Prostate gland (tissue), 2 donors: ENCODE results near the gene RPL7L1. TPM values are rescaled to one million over a fixed set of nuclear protein-coding genes. Genes with fewer than 3 reads are reported as not detected.
A peak's percentile ranks its signal among the peaks of the same experiment; 100 is the strongest.

ENCODE experiments used
- DNase-seq: peaks from one replicate; pipeline ENCODE4 v3.0.0-alpha.2; 2019; ENCODE audit warnings: low spot score
- H3K27ac ChIP-seq, 2 donors: fragments of 200-600 bp; sonication (generic); 2 replicates each; pipeline ENCODE4 v1.5.1; 2017 to 2019
- H3K27me3 ChIP-seq: fragments of 200-600 bp; sonication (generic); replicated peaks from 2 replicates; pipeline ENCODE4 v1.5.1; 2019; ENCODE audit not compliant: insufficient read depth
- H3K36me3 ChIP-seq, 2 donors: fragments of 200-600 bp; sonication (generic); 1 replicate in 1 of 2; 2 replicates in 1 of 2; pipeline versions ENCODE4 v1.5.1 to v1.8.1; 2017 to 2019
- H3K4me1 ChIP-seq: fragments of 200-600 bp; sonication (generic); replicated peaks from 2 replicates; pipeline ENCODE4 v1.5.1; 2019
- H3K4me3 ChIP-seq, 2 donors: fragments of 200-600 bp; sonication (generic); 2 replicates each; pipeline ENCODE4 v1.5.1; 2017 to 2019
- H3K9me3 ChIP-seq: fragments of 200-600 bp; sonication (generic); 2 replicates; pipeline ENCODE4 v1.5.1; 2017
- POLR2A ChIP-seq: fragments of 450-650 bp; IDR thresholded peaks from one replicate; pipeline ENCODE4 v1.6.1; 2016; ENCODE audit warnings: antibody characterized with exemption, mild to moderate bottlenecking
- POLR2AphosphoS5 ChIP-seq: sonication (generic); formaldehyde crosslinking; IDR thresholded peaks from one replicate; pipeline ENCODE4 v1.6.1; 2017; ENCODE audit warnings: antibody characterized with exemption
- WGBS: methylation state at CpG from one replicate; pipeline ENCODE4 v1.1.5; 2018; 5-methylcytosine and 5-hydroxymethylcytosine counted together
- intact Hi-C: fragments of 100-400 bp; cut with DNase I; formaldehyde crosslinking; loops from one replicate; pipeline ENCODE4 v1.14.2; 2022
- total RNA-seq, 2 donors: library from RNA; depleted of rRNA; stranded (reverse); fragments of >200 nt; gene quantifications; one replicate each; pipeline ENCODE4 v1.1.0, GENCODE V29; 2016
- TF ChIP-seq, protein P1 (sequence below), 4 experiments: fragments of 200-600 bp in 2 of 4; fragments of 450-650 bp in 2 of 4; sonication (generic) in 2 of 4; IDR thresholded peaks; 1 replicate in 3 of 4; 2 replicates in 1 of 4; pipeline ENCODE4 v1.5.1; 2016 to 2019; ENCODE audit warnings: antibody characterized with exemption in 4 of 4, mild to moderate bottlenecking in 2 of 4, moderate library complexity in 2 of 4

The RPL7L1 gene
- 10 to 100 TPM; 79.0 to 79.8 TPM for total RNA-seq

DNA sequence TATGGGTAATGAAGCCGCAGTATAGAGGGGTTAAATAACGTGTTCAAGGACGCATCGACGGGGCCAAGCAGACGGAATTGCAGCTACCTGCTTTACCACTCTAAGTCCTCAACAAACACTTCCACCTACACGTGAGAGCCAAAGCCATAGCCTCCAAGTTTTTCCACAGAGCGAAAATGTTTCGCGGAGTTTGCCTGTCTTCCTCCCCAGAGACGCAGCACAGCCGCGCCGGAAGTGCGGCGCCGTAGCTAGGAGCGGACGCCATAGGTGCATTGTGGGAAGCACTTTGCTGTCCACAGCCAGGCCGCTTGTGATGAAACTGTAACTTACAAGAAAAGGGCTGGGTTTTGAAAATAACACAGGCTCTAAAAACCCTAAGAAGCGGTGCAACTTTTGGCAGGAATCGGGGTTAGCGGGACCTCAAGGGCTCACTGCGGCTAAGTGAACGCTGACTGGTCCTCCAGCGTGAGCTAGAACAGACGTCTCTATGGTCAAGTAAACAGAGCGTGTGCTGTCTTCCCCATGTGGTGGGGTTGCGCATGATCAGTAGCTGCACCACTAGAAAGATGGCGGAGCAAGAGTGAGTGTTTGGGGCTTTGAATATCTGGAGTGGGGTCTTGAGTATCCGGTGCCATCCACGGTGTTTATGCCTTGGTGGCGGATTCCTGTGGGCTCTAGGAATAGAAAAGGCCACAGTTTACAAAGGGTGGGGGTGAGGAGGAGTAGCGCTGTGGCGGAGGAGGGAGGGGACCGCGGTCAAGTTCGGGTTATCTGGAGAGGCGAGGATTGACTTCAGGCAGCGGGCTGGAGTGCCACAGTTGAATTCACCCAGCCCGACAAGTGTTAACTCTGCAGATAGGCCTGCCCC, at the start of gene RPL7L1:
Gene RPL7L1, plus strand, starts transcription at position 245 of the 868 bp plus-strand sequence. Its CDS starts 295 bp downstream, at position 540.
- Histone ChIP-seq H3K4me3 (peak within 1 kb of the TSS; percentile 53 to 70), H3K27me3 (no peaks in the 10 kb centered on the region), H3K27ac (peak within 1 kb of the TSS; percentile 89 to 95), H3K9me3 (no peaks in the 10 kb centered on the region), H3K4me1 (peaks cover 3% of the 10 kb centered on the region), H3K36me3 (peaks cover 8 to 12% of the 10 kb centered on the region in 2 donors)
- TF ChIP-seq, protein P1, sequence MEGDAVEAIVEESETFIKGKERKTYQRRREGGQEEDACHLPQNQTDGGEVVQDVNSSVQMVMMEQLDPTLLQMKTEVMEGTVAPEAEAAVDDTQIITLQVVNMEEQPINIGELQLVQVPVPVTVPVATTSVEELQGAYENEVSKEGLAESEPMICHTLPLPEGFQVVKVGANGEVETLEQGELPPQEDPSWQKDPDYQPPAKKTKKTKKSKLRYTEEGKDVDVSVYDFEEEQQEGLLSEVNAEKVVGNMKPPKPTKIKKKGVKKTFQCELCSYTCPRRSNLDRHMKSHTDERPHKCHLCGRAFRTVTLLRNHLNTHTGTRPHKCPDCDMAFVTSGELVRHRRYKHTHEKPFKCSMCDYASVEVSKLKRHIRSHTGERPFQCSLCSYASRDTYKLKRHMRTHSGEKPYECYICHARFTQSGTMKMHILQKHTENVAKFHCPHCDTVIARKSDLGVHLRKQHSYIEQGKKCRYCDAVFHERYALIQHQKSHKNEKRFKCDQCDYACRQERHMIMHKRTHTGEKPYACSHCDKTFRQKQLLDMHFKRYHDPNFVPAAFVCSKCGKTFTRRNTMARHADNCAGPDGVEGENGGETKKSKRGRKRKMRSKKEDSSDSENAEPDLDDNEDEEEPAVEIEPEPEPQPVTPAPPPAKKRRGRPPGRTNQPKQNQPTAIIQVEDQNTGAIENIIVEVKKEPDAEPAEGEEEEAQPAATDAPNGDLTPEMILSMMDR (IDR thresholded peaks at IDR 0.05) = peak in 2 of 4 experiments; percentile 25 to 47
- TF ChIP-seq POLR2A = peak; percentile 54
- peak; percentile 89 for TF ChIP-seq POLR2AphosphoS5
- under 1% methylated on average over 41 of the region's 41 CpGs for WGBS
- peak; percentile 84 for DNase-seq
- intact Hi-C loops = loop anchor here (2.0 to 5.0 kb wide), 3 partner anchors 92 to 217 kb away; partner anchors contain the start of gene TBCC

DNA sequence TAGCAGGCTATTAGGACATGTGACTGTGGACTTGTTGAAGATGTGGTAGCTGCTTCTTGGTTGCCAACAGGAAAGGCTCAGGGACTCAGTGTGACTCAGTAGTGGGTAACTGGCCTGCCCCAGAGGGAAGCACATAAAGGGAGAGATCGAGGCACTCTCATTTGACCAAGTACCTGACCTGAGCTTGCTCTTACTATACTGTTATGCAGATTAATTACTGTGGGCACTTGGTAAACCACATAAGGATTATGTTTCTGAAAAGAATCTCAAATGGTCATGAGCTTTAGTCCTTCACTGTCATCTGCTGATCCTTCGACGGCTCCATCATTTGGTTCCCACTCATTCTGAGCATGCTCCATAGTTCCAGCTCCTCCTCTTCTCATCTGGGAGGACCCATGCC, 48.2 kb upstream of the RPL7L1 start:
- no peak for DNase-seq
- no peak overlapping the region for H3K4me3 ChIP-seq
- H3K36me3 ChIP-seq = peaks cover 5 to 13% of the 10 kb centered on the region in 2 donors
- H3K4me1 ChIP-seq = no peaks in the 10 kb centered on the region
- intact Hi-C loops = no loop called here
- H3K27ac ChIP-seq = no peak overlapping the region
- no peaks in the 10 kb centered on the region for H3K27me3 ChIP-seq
- no peaks in the 10 kb centered on the region for H3K9me3 ChIP-seq
- no peak for TF ChIP-seq POLR2AphosphoS5
- TF ChIP-seq, protein P1 (IDR thresholded peaks at IDR 0.05) = no peak
- TF ChIP-seq POLR2A = no peak
- WGBS = 87% methylated on average over 3 of the region's 3 CpGs

DNA sequence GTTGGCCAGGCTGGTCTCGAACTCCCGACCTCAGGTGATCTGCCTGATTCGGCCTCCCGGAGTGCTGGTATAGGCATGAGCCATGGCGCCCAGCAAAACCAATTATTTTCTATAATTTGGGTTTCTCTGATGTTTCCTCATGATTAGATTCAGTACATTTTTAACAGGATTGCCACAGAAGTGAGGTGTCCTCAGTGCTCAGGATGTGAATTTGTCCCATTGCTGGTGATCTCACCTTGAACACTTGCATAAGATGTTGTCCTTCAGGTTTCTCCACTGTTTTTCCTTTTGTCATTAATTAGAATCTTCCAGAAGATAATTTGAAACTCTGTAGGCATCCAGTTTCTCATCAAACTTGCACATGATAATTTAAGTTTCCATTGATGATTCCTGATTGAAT, 45.4 kb upstream of the RPL7L1 start:
- Histone ChIP-seq H3K27ac (no peak overlapping the region), H3K9me3 (no peaks in the 10 kb centered on the region), H3K4me1 (no peaks in the 10 kb centered on the region), H3K36me3 (peaks cover under 1 to 6% of the 10 kb centered on the region in 2 donors), H3K4me3 (no peak overlapping the region), H3K27me3 (no peaks in the 10 kb centered on the region)
- TF ChIP-seq POLR2A (no peak), POLR2AphosphoS5 (no peak)
- TF ChIP-seq, protein P1 (IDR thresholded peaks at IDR 0.05) = no peak
- 97% methylated on average over 5 of the region's 5 CpGs for WGBS
- no peak for DNase-seq
- intact Hi-C loops = no loop called here

DNA sequence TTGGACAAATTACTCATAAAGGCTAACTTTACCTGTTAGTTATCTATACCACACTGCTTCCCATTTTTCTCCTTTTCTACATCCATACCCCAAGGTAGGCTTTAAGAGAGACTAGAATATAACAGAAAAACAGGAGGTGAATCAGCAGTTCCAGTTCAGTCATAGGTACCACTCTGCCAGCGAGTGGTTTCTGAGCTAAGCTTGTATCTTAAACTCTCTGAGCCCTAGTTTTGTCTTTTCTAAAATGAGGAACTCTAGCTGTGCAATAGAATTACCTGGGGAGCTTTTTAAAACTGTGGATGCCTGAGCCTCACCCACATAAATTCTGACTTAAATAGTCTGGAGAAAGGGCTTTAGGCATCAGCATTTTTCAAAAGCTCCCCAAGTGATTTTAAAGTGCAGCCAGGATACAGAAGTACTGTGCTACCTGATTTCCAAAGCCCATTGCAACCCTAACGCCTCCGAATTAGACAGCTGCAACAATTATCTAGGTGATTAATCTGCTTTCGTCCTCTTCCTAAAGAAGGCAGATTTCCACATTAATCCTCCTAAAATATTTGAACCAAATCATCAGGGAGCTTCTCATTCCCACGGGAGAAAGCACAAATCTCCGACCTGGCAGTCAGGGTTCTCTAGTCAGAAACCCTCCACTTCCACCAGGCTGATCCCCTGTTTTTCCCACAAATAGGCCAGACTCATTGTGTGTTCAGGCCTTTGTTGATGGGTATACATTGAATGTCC, 37.4 kb upstream of the RPL7L1 start:
- no peaks in the 10 kb centered on the region for H3K27me3 ChIP-seq
- no peak for DNase-seq
- TF ChIP-seq, protein P1 (IDR thresholded peaks at IDR 0.05) = no peak
- TF ChIP-seq POLR2A = no peak
- intact Hi-C loops = no loop called here
- no peaks in the 10 kb centered on the region for H3K9me3 ChIP-seq
- H3K4me3 ChIP-seq = no peak overlapping the region
- WGBS = 79% methylated on average over 6 of the region's 6 CpGs
- no peaks in the 10 kb centered on the region for H3K4me1 ChIP-seq
- H3K36me3 ChIP-seq = no peaks in the 10 kb centered on the region
- H3K27ac ChIP-seq = no peak overlapping the region
